ENCODE results near the gene MIDN. TPM values are rescaled to one million over a fixed set of nuclear protein-coding genes. Genes with fewer than 3 reads are reported as not detected.

The MIDN gene
- total RNA-seq, 1 donor from 2014 or later: 19.7 TPM

DNA sequence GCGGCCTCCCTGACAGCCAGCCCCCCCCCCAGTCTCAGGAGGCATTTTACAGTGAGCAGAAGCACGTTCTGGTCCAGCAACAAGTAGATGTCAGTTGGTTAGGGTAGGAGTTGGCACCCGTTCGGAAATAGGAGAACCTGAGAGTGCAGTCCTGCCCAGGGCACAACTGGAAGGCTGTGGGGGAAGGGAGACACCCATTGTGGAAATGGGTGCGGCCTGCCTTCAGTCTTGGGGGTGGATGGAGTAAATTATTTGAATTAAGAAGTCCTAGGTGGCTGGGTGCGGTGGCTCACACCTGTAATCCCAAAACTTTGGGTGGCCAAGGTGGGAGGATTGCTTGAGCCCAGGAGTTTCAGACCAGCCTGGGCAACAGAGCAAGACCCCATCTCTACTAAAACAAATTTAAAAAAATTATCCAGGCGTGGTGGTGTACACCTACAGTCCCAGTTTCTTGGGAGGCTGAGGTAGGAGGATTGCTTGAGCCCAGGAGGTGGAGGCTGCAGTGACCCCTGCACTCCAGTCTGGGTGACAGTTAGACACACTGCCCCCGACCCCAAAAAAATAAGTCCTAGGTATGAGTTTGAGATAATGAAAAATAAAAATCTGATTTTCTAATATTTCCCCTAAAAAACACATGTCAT, 21.9 kb downstream of the MIDN start:
- DNase-seq: no peak

DNA sequence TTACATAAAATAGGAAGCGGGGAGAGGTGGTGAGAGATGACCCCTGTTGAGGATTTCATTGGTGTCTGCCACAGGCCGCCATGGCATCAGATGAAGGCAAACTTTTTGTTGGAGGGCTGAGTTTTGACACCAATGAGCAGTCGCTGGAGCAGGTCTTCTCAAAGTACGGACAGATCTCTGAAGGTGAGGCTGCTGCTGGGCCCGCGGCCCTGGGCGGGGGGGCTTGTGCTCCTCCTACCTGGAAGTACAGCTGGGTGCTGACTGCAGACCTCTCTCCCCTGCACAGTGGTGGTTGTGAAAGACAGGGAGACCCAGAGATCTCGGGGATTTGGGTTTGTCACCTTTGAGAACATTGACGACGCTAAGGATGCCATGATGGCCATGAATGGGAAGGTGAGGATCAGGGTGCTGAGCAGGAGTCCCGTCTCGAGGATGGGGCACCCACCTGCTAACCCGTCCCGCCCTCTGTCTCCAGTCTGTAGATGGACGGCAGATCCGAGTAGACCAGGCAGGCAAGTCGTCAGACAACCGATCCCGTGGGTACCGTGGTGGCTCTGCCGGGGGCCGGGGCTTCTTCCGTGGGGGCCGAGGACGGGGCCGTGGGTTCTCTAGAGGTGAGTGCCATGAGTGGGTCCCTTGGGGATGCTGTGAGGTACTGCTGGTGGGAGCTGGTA, 22.6 kb downstream of the MIDN start:
- DNase-seq: no peak

DNA sequence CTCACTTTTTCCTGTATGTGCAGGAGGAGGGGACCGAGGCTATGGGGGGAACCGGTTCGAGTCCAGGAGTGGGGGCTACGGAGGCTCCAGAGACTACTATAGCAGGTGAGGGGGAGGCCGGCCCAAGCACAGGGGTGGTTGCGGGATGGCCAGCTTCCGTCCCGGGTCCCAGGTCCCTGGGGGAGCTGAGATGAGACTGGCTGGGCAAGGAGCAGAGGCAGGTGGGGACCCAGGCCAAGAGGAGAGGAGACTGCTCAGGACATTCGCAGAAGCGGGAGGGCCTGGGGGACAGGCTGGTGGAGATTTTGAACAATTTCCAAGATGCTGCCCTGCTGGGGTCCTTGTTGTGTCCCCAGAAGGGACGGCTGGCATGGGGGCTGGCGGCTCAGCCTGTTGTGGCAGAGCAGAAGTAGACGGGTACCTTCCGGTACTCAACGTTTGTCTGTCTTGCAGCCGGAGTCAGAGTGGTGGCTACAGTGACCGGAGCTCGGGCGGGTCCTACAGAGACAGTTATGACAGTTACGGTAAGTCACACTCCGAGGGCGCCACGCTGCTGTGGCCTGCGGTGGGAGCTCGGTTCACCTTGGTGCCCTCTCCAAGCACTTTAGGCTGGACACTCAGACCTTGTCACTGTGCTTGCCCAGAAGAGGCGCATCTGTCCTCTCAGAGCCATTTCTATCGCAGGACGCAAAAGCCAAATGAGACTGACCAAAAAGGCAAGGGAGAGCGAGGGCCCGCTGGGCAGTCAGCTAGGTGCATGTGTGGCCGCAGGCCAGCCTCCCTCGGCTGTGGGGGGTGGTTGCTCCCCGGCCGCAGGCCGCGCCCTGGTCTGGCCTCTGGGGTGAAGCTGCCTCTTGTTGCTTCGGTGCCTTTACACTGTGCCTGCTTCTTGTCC, 23.4 kb downstream of the MIDN start:
- no peak for DNase-seq

DNA sequence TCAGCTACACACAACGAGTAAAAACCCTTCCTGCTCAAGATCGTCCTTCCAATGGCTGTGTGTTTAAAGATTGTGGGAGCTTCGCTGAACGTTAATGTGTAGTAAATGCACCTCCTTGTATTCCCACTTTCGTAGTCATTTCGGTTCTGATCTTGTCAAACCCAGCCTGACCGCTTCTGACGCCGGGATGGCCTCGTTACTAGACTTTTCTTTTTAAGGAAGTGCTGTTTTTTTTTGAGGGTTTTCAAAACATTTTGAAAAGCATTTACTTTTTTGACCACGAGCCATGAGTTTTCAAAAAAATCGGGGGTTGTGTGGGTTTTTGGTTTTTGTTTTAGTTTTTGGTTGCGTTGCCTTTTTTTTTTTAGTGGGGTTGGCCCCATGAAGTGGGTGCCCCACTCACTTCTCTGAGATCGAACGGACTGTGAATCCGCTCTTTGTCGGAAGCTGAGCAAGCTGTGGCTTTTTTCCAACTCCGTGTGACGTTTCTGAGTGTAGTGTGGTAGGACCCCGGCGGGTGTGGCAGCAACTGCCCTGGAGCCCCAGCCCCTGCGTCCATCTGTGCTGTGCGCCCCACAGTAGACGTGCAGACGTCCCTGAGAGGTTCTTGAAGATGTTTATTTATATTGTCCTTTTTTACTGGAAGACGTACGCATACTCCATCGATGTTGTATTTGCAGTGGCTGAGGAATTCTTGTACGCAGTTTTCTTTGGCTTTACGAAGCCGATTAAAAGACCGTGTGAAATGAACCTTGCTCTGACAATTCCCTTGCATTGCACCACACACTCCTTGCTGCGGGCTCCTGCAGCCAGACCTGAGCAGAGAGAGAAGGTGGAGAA, 24.3 kb downstream of the MIDN start:
- no peak for DNase-seq

DNA sequence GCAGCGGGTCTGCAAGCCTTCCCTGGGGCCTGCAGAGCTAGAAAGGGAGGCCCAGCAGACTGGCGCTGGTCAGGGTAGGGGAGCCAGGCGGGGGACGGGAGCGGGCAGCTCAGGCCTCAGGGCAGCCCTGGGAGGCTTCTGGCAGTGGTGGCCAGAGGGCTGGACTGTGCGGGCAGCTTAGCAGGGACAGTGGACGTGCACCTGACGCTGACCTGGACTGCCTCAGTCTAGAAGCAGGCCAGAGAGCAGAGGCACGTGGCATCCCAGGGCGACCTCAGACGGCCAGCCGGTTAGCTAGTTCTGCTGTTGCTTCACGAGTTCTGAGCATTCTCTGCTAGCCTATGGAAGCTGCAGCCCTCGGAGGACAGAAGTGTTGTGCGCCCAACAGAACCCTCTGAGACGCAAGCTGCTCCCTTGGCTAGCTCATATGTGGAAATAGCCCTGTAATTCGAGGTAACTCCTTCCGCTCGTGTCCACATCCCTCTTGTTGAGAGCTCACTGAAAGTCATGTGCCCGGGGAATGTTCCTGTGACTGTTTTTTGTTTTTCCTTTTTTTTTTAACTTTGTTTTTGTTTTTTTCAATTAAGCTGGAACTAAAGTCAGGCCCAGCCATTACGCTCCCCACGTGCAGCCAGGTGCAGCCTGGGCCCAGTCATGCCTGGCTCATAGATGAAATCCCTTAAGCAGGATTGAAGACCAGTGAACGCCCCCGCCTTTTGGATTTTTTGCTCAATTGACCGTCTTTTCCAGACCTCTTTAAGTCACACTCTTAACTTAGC, 25.1 kb downstream of the MIDN start:
- DNase-seq: no peak

DNA sequence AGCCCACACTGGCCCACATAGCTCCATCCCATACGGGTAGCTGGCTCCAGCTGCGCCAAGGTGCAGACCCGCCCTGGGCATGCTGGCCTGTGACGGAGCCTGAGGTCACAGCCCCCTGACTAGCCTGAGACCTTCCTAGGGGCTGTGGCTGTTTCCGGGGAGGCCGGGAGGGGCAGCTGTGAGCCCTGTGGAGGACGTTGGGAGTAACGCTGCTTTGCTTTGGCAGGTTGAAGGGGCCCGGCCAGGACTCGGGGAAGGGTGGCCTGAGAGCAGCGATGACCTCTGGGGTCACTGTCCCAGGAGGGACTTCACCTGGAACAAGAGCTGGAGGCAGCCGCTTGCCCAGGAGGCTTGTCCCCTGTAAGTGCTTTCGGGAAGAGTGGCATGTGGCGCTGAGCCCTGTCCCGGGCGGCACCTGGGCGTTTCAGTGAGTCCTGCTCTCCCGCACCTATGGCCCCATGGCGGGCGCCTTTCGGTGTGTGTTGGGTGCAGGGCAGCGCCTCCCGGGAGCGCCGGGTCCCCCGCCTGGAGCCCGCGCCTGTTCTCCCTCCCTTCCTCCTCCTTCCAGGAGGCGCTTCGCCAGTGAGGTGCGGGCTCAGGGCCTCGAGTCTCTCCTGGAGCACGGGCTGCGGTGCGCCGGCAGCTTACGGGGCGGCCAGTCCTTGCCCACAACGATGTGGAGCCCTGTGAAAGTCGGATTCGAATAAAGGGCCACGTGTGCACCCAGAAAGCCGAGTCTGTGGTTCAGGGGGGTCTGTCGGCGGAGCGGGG, 25.9 kb downstream of the MIDN start:
- DNase-seq: no peak

DNA sequence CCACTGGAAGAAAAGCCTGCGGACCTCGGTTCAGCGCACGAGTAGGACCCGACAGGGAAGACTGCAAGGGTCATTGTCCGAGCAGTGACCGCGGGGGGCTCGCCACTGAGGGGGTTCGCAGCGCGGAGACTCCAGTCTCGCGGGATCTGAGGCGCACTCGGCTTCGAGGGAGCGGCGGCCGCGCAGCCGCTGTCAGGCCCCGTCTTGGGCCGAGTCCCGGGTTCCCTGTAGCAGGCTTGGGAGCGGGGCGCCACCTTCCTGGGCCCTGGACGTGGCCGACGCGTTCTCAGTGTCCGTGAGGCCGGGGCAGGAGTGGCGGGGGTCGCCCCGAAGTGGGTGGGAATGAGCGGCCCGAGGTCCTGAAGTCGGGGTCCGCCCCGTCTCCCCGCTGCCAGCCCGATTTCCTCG, 26.5 kb downstream of the MIDN start:
- DNase-seq: no peak

DNA sequence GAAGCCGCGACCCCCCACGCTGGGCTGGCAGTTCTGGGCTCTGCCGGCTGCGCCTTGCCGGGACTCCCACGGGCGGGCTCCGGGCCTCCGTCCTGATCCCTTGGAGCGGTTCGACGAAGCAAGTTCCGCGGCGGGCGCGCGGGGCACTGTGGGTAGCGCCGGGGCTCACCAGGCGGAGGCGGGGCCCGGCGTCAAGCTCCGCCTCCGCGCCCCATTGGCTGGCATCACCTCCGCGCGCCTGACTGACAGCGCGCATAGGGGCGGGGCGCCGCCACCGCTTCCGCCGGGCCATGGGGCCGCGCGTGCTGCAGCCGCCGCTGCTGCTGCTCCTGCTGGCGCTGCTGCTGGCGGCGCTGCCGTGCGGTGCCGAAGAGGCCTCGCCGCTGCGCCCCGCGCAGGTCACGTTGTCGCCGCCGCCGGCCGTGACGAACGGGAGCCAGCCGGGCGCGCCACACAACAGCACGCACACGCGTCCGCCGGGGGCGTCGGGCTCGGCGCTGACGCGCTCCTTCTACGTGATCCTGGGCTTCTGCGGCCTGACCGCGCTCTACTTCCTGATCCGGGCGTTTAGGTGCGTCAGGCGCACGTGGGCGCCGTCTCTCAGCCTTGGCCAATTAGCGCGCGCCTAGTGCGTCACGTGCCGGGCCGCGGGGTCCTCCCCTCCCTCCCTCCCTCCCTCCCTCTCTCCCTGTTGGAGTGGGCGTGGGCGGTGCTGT, 27.0 kb downstream of the MIDN start, which contains the start of gene FAM174C:
Gene FAM174C, plus strand, starts transcription at position 271 of the 716 bp plus-strand sequence. Its CDS starts 20 bp downstream, at position 291.
- peak; percentile 92 for DNase-seq

DNA sequence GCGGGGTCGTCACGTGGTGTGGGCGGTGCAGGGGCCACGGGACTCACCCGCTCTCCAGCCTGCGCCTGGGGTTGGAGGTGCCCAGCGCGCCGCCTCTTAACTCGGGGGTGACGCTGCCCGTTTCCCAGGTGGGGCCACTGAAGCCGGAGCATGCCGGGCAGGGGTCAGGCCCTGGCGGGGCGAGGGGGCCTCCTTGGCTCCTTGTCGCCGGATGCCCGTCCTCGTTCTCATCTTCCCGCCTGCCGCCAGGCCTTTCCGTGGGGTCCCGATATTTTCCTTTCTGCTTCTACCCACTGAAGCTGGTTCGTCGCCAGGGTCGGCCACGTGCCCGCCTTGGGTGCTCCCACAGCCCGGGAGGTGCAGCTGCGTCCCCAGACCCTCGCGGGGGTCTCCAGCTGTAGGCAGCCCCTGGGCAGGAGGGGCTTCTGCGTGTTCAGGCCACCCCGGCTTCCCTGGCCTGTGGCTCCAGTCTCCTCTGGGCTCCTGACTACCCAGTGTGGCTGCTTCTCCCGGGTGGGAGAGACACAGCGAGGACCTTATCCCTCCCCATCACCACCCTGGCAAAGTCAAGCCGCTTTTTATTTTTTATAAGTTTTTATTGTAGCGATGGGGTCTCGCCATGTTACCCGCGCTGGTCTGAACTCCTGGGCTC, 27.7 kb downstream of the MIDN start:
- DNase-seq: no peak

DNA sequence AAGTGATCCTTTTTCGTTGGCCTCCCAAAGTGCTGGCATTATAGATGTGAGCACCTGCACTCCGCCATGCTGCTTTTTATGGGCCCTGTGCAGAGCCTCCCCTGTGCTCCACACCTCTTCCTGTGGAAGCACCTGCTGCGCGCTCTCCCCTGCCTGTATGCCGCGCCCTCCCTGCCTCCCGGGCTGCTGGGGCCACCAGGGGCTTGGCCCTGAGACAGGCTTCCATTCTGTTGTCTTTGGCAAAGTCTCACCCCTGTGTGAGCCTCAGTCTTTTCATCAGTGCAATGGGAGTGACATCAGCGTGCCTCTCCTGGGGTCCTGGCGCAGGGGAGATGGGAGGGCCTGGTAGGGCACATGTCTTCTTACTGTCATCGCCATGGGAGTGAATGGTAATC, 28.2 kb downstream of the MIDN start:
- no peak for DNase-seq

DNA sequence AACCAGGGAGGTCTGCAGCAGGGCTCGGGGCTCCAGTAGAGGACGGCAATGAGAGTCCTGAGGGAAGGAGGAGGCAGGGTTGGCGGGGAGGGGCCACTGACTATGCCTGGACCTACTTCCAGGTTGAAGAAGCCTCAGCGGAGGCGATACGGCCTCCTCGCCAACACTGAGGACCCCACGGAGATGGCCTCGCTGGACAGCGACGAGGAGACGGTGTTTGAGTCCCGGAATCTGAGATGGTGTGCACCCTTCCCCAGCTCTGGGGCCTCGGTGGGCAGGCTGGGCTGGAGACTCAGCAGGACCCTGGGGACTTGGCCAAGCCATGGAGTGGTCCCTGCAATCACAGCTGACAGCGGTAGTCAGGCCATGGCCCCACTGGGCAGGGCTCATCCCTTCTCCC, 28.7 kb downstream of the MIDN start:
- no peak for DNase-seq

DNA sequence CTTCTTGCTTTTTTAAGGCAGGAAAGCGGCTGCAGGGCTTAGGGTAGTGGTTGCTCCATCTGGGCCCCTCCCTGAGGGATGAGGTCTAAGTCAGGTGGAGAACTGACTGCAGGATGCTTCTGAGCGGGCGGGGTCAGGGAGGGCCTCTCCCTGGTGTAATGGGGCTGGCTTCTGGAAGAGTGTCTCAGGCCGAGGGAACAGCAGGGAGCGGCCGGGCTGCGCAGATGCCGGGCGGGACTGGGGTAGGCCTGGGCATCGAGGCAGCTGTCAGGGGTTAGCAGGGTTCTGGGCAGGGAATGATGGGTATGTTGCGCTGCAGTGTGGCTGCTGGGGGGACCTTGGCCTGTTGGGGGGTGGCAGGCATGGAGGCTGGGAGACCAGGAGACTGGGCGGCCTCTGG, 29.7 kb downstream of the MIDN start:
- no peak for DNase-seq

DNA sequence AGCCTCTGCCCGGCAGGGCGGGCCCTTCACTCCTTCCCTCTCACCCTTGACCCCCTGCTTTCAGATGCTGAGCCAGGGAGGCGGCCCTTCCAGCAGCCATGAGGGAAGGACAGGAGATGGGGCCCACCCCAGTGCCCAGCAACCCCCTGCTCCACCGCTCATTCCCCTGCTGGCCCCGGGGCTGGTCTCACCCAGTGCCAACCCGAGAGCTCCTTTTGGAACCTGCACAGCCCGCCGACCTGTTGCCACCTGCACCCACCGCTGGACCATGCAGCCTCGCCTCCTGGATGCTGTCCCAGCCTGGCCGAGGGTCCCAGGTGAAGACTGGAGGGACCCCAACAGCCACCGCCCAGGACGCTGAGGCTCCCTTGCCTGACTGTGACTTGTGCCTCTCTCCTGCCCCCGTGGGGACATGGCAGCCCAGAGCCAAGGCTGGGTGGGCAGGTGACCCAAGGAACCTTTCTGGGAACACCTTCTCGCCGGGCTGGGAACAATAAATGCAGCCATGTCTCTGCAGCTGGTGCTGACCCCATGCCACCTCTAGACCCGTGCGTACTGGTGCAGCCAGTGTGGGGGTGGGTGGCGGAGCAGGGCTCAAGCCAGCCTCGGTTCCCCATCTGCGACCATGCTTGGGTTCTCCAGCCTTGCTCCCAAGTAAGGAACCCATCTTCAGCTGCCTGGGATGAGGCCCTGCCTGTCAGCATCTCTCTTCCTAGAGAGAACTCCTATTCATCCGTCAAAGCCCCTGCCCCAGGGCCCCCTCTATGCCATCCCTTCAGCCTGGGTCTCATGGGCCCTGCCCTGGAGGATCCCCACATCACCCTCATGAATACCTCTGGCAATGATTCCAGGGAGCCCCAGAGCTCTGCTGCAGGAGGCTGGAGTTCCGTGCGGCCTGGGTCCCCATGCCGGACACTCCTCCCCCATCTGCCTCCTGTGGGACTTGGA, 30.6 kb downstream of the MIDN start:
- no peak for DNase-seq

DNA sequence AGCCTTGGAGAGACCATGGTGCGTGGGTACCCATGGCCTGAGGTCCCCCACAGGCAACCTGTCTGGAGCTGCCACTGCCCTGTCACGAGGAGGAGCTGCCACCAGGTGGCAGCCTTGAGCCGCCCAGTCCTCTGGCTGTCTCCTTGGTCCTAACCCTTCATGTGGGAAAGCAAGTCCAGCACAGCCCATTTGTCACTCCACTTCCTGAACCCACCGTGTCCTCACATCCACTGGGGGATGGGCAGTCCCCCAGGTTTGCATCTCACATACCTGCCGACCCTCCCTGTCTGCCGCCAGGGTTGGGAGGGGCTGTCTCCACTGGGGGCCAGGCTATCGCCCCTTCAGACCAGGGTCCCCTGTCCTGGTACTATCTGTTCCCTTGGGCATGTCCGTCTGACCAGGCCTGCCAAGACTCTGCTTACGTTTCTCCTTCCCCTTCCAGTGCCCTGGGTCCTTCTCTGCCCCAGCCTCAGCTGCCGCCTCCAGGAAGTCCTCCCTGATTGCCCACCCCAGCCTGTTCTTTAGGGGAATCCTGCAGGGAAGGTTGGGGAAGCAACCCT, 31.5 kb downstream of the MIDN start:
- DNase-seq: peak; percentile 72

DNA sequence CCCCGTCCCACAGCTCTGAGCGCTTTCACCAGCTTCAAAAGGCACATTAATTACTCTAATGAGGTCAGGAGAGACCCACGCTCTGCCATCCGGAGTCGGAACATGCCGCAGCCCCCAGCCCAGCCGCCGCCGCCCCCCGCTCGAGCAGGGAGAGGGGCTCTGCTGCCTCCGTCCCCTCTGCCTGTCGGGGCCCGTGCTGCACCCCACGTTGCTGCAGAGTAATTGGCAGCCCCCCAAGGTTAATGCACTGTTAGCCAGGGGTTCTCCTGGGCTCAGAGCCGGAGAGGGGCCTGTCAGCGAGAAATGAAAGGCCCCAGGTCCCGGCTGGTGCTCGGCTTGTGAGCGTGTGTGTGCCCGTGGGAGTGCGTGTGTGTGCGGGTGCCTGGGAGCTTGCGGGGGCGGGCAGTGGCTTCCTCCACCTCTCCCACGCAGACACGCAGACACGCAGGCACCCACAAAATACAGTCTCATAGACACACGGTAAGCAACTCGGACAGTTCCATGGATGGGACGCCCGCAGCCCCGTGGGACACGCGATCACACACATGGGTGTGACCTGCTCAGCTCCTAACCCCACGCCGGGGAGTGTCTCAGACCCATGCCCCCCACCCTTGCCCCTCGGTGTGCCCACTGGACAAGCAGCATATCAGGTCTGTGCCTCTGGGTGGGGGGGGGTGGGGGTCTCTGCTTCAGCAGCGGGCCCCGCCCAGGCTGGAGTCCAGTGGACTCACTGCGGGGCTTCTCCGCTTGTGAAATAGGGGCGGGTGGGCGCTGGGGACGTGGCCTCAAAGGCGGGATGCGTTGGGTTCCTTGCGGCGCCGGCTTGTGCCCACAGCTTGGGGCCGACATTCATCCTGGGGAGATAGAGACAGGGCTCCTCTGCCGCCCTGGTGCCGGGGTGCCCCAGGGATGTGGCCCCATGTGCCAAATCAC, 32.5 kb downstream of the MIDN start:
- no peak for DNase-seq

DNA sequence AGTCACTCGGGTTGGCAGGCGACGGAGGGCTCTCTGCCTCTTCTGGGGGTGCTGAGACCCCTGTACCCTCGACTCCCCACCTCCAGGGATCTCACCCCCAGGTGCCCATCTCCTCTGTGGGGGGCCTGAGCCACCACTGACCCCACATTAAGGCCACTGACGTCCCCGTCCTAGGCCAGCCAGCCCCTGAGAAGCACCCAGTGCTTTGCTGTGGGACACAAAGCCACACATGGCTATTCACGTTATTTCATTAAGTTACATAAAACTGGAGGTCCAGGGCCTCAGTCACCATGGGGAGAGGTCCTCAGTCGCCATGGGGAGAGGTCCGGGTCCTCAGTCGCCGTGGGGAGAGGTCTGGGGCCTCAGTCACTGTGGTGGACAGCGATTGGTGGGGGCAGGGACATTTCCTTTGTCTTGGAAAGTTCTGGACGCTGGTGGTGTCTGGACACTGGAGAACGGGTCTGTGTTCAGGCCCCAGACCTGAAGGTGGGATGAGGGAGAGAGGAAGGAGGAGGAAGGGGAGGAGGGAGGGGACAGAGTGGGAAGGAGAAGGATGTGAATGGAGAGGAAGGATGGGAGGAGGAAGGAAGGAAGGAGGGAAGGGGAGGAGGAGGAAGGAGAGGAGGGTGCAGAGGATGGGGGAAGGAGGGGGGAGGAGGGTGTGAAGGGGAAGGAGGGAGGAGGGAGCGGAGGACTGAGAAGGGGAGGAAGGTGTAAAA, 33.3 kb downstream of the MIDN start:
- DNase-seq: no peak

Measured in skin of body (tissue), 2 donors.